ENCODE results near the gene AHCYL2. TPM values are rescaled to one million over a fixed set of nuclear protein-coding genes. Genes with fewer than 3 reads are reported as not detected.

Gene AHCYL2
- total RNA-seq, 2 experiments from 2014 or later = 18.5 to 21.0 TPM

DNA sequence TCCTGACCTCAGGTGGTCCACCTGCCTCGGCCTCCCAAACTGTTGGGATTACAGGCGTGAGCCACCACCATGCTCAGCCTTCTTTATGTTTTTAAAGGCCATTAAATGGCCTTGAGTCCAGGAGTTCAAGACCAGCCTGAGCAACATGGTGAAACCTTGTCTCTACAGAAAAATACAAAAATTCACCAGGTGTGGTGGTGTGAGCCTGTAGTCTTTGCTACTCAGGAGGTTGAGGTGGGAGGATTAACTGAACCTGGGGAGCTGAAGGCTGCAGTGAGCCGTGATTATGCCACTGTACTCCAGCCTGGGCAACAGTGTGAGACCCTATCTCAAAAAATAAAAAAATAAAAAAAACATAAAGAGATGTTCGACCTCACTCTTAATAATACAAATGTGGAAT, 25.4 kb upstream of the AHCYL2 start:
- H3K27ac Mint-ChIP-seq = no peak overlapping the region
- no peaks in the 10 kb centered on the region for H3K4me1 Mint-ChIP-seq
- ChIA-PET CTCF (interaction anchor here (1.1 to 1.9 kb wide), 2 partner anchors 18 to 35 kb away, joined by 3 to 4 read pairs; no protein-coding TSS in a partner anchor), POLR2A (no interaction called here)
- no peak for DNase-seq
- H3K4me3 Mint-ChIP-seq = no peak overlapping the region
- no peaks in the 10 kb centered on the region for H3K36me3 Mint-ChIP-seq (ENCODE audit: low read depth)
- H3K9me3 Mint-ChIP-seq = no peaks in the 10 kb centered on the region
- H3K27me3 Mint-ChIP-seq = peaks cover 18% of the 10 kb centered on the region

DNA sequence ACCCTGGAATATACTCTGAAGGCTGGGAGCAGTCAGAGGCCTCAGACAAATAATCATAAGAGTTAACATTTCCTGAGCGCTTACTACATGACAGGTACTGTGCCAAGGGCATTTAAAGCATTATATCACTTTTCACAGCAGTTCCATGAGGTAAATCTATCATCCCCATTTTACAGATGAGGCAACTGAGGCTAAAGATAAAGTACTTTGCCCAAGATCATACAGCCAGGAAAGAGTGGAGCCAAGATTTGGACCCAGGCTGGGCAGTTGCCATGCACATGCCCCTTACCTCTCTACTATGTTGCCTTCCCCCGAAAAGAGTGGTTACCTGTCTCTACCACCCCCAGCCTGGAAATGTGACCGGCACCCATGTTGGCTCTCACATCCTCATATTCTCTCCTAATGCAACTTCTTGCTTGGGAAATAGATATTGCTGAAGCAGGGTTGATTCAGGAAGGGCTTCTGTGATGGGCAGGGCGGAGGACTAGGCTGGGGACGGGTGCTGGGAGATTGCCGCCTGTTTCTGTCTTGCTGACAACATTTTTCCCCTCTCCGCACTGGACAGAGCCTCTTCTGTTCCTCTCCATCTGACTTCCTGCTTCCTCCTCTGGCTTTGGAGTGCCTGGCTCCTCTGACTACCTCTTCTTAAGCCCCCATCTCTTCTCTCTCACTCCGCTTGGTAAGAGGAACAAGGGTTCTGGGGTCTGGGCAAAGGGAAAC, 22.6 kb upstream of the AHCYL2 start:
- Mint-ChIP-seq H3K9me3 (no peaks in the 10 kb centered on the region), H3K27me3 (peaks cover 13% of the 10 kb centered on the region), H3K27ac (no peak overlapping the region), H3K36me3 (ENCODE audit: low read depth) (no peaks in the 10 kb centered on the region), H3K4me3 (no peak overlapping the region), H3K4me1 (no peaks in the 10 kb centered on the region)
- ChIA-PET POLR2A (no interaction called here), CTCF (no interaction called here)
- DNase-seq = no peak

DNA sequence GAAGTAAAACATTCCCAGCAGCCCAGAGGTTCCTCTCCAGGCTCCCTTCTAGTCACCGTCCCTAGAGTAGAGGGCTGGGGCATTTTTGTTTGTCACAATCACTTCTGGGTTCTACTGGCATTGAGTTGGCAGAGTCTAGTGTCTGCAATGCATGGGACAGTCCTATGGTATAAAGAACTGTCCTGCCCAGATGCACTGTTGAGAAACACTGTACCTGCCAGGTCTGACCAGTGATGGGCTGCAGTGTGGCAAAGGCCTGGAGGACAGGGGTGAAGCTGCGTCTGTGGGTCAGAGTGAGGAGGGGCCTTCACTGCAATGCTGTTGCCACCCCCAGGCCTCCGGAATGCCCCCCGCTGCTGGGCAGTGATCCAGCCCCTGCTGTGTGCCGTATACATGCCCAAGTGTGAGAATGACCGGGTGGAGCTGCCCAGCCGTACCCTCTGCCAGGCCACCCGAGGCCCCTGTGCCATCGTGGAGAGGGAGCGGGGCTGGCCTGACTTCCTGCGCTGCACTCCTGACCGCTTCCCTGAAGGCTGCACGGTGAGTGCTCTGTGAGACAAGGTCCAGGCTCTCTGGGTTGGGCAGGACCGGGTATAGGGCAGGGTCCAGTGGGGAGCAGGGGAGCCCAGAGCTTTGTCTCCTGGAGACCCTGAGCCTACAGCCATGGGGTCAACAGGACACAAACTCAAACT, 21.6 kb upstream of the AHCYL2 start:
- no peaks in the 10 kb centered on the region for H3K36me3 Mint-ChIP-seq (ENCODE audit: low read depth)
- CTCF ChIA-PET = interaction anchor here (0.9 to 1.6 kb wide), 2 partner anchors 15 to 39 kb away, joined by 5 to 7 read pairs; no protein-coding TSS in a partner anchor
- H3K9me3 Mint-ChIP-seq = no peaks in the 10 kb centered on the region
- DNase-seq = no peak
- H3K27me3 Mint-ChIP-seq = peaks cover 13% of the 10 kb centered on the region
- H3K27ac Mint-ChIP-seq = no peak overlapping the region
- no peaks in the 10 kb centered on the region for H3K4me1 Mint-ChIP-seq
- no peak overlapping the region for H3K4me3 Mint-ChIP-seq
- POLR2A ChIA-PET = no interaction called here

DNA sequence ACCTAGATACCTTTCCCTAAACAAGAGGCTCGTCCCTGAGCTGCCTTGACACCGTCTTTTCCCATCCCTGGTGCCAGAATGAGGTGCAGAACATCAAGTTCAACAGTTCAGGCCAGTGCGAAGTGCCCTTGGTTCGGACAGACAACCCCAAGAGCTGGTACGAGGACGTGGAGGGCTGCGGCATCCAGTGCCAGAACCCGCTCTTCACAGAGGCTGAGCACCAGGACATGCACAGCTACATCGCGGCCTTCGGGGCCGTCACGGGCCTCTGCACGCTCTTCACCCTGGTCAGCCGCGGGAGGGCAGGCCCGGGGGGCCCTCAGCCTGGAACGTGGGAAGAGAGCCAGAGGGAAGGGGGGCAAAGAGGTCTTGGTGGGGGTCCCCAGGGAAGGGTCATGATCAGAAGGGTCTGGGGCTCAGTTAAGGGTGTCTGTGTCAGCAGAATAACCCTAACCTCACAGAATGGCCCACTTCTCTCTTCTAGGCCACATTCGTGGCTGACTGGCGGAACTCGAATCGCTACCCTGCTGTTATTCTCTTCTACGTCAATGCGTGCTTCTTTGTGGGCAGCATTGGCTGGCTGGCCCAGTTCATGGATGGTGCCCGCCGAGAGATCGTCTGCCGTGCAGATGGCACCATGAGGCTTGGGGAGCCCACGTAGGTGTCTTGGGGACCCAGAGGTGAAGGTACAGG, 19.6 kb upstream of the AHCYL2 start:
- no peaks in the 10 kb centered on the region for H3K36me3 Mint-ChIP-seq (ENCODE audit: low read depth)
- H3K9me3 Mint-ChIP-seq = no peaks in the 10 kb centered on the region
- no peaks in the 10 kb centered on the region for H3K4me1 Mint-ChIP-seq
- no peak overlapping the region for H3K4me3 Mint-ChIP-seq
- no peak for DNase-seq
- ChIA-PET POLR2A (no interaction called here), CTCF (no interaction called here)
- no peak overlapping the region for H3K27ac Mint-ChIP-seq
- H3K27me3 Mint-ChIP-seq = peaks cover 15% of the 10 kb centered on the region

DNA sequence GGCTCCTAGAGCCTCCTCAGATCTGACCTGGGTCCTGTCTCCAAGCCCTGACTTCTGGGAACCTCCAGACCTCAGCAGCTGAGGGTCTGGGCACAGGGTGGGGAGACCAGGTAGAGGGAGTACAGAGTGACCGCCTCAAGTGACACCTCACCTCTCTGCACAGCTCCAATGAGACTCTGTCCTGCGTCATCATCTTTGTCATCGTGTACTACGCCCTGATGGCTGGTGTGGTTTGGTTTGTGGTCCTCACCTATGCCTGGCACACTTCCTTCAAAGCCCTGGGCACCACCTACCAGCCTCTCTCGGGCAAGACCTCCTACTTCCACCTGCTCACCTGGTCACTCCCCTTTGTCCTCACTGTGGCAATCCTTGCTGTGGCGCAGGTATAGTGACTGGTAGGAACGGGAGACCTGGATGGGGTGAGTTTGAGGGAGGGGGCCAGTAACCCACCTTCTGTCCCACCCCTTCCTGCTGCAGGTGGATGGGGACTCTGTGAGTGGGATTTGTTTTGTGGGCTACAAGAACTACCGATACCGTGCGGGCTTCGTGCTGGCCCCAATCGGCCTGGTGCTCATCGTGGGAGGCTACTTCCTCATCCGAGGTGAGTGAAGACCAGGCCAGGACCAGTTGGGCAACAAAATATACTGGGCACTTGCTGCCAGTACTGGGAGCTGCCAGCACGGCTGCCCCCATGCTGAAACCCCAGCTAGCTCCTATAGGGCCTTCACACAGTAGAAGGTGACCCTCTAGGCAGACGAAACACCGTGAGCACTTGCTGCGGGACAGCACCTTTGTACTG, 18.6 kb upstream of the AHCYL2 start:
- ChIA-PET POLR2A (no interaction called here), CTCF (no interaction called here)
- H3K9me3 Mint-ChIP-seq = no peaks in the 10 kb centered on the region
- H3K27ac Mint-ChIP-seq = no peak overlapping the region
- H3K4me1 Mint-ChIP-seq = no peaks in the 10 kb centered on the region
- DNase-seq = no peak
- H3K36me3 Mint-ChIP-seq (ENCODE audit: low read depth) = no peaks in the 10 kb centered on the region
- no peak overlapping the region for H3K4me3 Mint-ChIP-seq
- H3K27me3 Mint-ChIP-seq = peaks cover 17% of the 10 kb centered on the region

DNA sequence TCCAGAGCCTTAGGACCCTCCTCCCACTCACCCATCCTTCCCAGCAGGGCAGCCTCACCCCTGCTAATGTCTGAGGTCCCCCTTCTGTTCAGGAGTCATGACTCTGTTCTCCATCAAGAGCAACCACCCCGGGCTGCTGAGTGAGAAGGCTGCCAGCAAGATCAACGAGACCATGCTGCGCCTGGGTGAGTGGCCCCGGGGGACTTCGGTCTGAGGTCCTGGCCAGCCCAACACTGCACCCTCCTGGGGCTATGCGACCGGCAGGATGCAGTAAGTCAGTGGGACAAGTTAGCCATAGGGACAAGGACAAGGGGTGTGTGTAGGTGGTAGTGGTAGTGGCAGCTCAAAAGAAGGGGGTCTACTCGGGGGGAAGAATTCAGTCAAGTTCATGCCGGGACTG, 16.2 kb upstream of the AHCYL2 start:
- Mint-ChIP-seq H3K36me3 (ENCODE audit: low read depth) (no peaks in the 10 kb centered on the region), H3K4me3 (no peak overlapping the region), H3K9me3 (no peaks in the 10 kb centered on the region), H3K27me3 (peaks cover 10% of the 10 kb centered on the region), H3K27ac (no peak overlapping the region), H3K4me1 (no peaks in the 10 kb centered on the region)
- POLR2A ChIA-PET = no interaction called here
- no peak for DNase-seq
- CTCF ChIA-PET = interaction anchor here (6.4 kb wide), 1 partner anchor 44 kb away, joined by 46 read pairs; no protein-coding TSS in a partner anchor

DNA sequence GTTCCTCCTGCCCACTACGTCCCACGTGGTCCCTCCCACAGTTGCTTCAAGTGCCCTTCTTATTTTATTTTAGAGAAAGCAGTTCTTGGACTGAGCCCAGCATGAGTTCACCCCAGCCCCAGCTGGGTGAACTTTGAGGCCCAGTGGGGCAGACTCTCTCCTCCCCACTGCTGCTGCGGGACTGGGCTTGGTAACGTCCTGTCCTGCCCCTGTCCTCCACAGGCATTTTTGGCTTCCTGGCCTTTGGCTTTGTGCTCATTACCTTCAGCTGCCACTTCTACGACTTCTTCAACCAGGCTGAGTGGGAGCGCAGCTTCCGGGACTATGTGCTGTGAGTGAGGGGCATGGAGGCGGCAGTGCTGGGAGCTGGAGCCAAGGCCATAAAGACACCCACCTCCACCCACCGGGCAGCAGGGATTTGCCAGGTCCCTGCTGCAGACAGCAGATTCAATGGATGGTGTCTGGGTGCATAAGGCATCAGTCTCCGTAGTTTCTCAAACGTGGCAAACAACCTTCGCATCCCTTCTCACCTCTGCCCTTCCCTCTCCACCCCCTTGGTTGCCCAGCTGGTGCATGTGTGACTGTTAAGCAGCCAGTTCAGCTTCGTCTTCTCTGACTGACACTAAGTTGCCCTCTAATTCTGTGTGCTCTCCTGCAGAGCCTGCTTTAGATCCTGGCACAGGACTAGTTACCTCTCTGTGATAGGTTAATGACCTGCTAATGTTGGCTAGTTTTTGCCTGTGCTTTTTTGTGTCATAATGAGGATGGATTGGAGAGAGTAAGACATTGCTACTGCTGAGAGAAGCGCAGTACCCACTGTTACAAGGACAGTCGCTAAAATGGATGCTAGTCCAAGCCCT, 15.5 kb upstream of the AHCYL2 start:
- CTCF ChIA-PET = interaction anchor here (1.2 to 6.4 kb wide), 3 partner anchors 9 to 88 kb away, joined by 3 to 46 read pairs (median 6); no protein-coding TSS in a partner anchor
- peaks cover 10% of the 10 kb centered on the region for H3K27me3 Mint-ChIP-seq

DNA sequence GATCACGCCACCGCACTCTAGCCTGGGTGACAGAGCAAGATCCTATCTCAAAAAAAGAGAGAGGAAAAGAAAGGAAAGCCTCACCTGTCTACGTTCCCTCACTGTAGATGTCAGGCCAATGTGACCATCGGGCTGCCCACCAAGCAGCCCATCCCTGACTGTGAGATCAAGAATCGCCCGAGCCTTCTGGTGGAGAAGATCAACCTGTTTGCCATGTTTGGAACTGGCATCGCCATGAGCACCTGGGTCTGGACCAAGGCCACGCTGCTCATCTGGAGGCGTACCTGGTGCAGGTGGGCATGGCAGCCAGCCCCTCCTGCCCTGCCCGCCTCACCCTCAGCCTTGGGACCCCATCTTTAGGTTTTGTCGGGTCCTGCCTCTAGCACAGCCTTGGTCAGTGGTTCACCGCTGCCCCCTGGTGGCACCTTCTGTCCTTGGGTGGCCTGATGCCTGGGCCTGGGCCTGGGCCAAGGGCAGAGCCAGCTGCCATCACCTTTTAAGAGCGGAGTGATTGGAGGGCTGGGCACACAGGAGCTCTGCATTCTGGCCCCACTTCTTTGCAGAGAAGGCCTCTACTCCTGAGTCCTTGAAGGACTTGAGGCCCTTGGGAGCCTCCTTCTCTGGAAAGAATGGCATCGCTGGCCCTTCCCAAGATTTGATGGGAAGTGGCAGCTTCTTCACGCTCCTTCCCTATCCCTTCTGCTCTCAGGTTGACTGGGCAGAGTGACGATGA, 14.4 kb upstream of the AHCYL2 start:
- H3K27me3 Mint-ChIP-seq = peaks cover 10% of the 10 kb centered on the region
- POLR2A ChIA-PET = no interaction called here
- H3K4me3 Mint-ChIP-seq = no peak overlapping the region
- H3K36me3 Mint-ChIP-seq (ENCODE audit: low read depth) = no peaks in the 10 kb centered on the region
- CTCF ChIA-PET = interaction anchor here (0.8 to 6.4 kb wide), 9 partner anchors 8 to 224 kb away, joined by 3 to 46 read pairs (median 3); partner anchors contain the start of gene STRIP2
- no peaks in the 10 kb centered on the region for H3K9me3 Mint-ChIP-seq
- DNase-seq = peak; percentile 65
- H3K4me1 Mint-ChIP-seq = no peaks in the 10 kb centered on the region
- H3K27ac Mint-ChIP-seq = no peak overlapping the region

More for the DNA sequence above, 15.5 kb upstream of the AHCYL2 start:
- H3K4me1 Mint-ChIP-seq = no peaks in the 10 kb centered on the region
- no peak overlapping the region for H3K27ac Mint-ChIP-seq
- no peak for DNase-seq
- no peak overlapping the region for H3K4me3 Mint-ChIP-seq
- POLR2A ChIA-PET = no interaction called here
- H3K9me3 Mint-ChIP-seq = no peaks in the 10 kb centered on the region
- no peaks in the 10 kb centered on the region for H3K36me3 Mint-ChIP-seq (ENCODE audit: low read depth)

DNA sequence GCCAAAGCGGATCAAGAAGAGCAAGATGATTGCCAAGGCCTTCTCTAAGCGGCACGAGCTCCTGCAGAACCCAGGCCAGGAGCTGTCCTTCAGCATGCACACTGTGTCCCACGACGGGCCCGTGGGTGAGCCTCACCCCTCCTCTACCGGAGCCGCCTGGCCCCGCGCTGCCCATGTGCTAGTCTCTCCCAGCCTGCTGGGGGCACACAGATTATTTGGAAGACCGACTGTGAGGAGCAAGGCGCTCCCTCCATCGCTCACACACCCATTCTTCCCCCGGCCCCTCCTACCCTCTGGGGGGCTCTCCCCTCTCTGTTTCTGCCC, 13.9 kb upstream of the AHCYL2 start:
- H3K4me1 Mint-ChIP-seq = no peaks in the 10 kb centered on the region
- no peaks in the 10 kb centered on the region for H3K36me3 Mint-ChIP-seq (ENCODE audit: low read depth)
- POLR2A ChIA-PET = no interaction called here
- H3K9me3 Mint-ChIP-seq = no peaks in the 10 kb centered on the region
- H3K4me3 Mint-ChIP-seq = no peak overlapping the region
- no peak overlapping the region for H3K27ac Mint-ChIP-seq
- H3K27me3 Mint-ChIP-seq = peaks cover 10% of the 10 kb centered on the region
- CTCF ChIA-PET = interaction anchor here (0.9 to 6.4 kb wide), 6 partner anchors 13 to 223 kb away, joined by 3 to 46 read pairs (median 3); partner anchors contain the start of gene STRIP2
- DNase-seq = no peak

DNA sequence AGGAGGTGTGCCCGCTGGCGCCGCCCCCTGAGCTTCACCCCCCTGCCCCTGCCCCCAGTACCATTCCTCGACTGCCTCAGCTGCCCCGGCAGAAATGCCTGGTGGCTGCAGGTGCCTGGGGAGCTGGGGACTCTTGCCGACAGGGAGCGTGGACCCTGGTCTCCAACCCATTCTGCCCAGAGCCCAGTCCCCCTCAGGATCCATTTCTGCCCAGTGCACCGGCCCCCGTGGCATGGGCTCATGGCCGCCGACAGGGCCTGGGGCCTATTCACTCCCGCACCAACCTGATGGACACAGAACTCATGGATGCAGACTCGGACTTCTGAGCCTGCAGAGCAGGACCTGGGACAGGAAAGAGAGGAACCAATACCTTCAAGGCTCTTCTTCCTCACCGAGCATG, 12.7 kb upstream of the AHCYL2 start:
- Mint-ChIP-seq H3K4me1 (no peaks in the 10 kb centered on the region), H3K4me3 (no peak overlapping the region), H3K36me3 (ENCODE audit: low read depth) (no peaks in the 10 kb centered on the region), H3K27ac (no peak overlapping the region), H3K9me3 (no peaks in the 10 kb centered on the region), H3K27me3 (peaks cover 11% of the 10 kb centered on the region)
- DNase-seq = no peak
- POLR2A ChIA-PET = no interaction called here
- CTCF ChIA-PET = interaction anchor here (0.7 to 6.4 kb wide), 3 partner anchors 12 to 61 kb away, joined by 3 to 46 read pairs (median 3); no protein-coding TSS in a partner anchor

DNA sequence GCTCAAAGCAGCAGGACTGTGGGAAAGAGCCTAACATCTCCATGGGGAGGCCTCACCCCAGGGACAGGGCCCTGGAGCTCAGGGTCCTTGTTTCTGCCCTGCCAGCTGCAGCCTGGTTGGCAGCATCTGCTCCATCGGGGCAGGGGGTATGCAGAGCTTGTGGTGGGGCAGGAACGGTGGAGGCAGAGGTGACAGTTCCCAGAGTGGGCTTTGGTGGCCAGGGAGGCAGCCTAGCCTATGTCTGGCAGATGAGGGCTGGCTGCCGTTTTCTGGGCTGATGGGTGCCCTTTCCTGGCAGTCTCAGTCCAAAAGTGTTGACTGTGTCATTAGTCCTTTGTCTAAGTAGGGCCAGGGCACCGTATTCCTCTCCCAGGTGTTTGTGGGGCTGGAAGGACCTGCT, 12.2 kb upstream of the AHCYL2 start:
- POLR2A ChIA-PET = no interaction called here
- no peak for DNase-seq
- CTCF ChIA-PET = interaction anchor here (0.7 to 6.4 kb wide), 2 partner anchors 48 to 126 kb away, joined by 5 to 46 read pairs; no protein-coding TSS in a partner anchor
- H3K36me3 Mint-ChIP-seq (ENCODE audit: low read depth) = no peaks in the 10 kb centered on the region
- peaks cover 13% of the 10 kb centered on the region for H3K27me3 Mint-ChIP-seq
- H3K4me1 Mint-ChIP-seq = no peaks in the 10 kb centered on the region
- no peak overlapping the region for H3K27ac Mint-ChIP-seq
- no peaks in the 10 kb centered on the region for H3K9me3 Mint-ChIP-seq
- H3K4me3 Mint-ChIP-seq = no peak overlapping the region

All from activated CD4-positive, alpha-beta memory T cell treated with anti-CD3 and anti-CD28 coated beads, Interleukin-2, amount 10 ng/mL, durations not matched to agents 7 days and 5 days (primary cell).